Trophoblast cell (in vitro differentiated cells and primary cell): ENCODE results near the gene ACKR3.
A peak's percentile ranks its signal among the peaks of the same experiment; 100 is the strongest.

Experiments used
- DNase-seq, 2 donors: peaks; one replicate each; pipeline ENCODE4 v3.0.0-alpha.2; 2016
- H2AFZ ChIP-seq: 2 replicates; pipeline ENCODE4 v1.6.1; 2013; ENCODE audit warnings: low read length, moderate library complexity, mild to moderate bottlenecking; ENCODE audit not compliant: insufficient read depth, poor library complexity
- H2AK5ac ChIP-seq: 2 replicates; pipeline ENCODE4 v1.6.1; 2013; ENCODE audit warnings: mild to moderate bottlenecking, low read length
- H2BK120ac ChIP-seq: 2 replicates; pipeline ENCODE4 v1.6.1; 2013; ENCODE audit warnings: low read length, mild to moderate bottlenecking, moderate library complexity; ENCODE audit not compliant: insufficient read depth, poor library complexity
- H2BK12ac ChIP-seq: 2 replicates; pipeline ENCODE4 v1.6.1; 2013; ENCODE audit warnings: mild to moderate bottlenecking, low read length, moderate library complexity
- H2BK5ac ChIP-seq: 2 replicates; pipeline ENCODE4 v1.6.1; 2013; ENCODE audit warnings: low read length, low read depth, moderate library complexity, mild to moderate bottlenecking; ENCODE audit not compliant: poor library complexity
- H3K14ac ChIP-seq: 2 replicates; pipeline ENCODE4 v1.6.1; 2013; ENCODE audit warnings: mild to moderate bottlenecking, low read length
- H3K18ac ChIP-seq: 2 replicates; pipeline ENCODE4 v1.6.1; 2013; ENCODE audit warnings: mild to moderate bottlenecking, low read length
- H3K23ac ChIP-seq: 2 replicates; pipeline ENCODE4 v1.6.1; 2013; ENCODE audit warnings: low read length
- H3K27ac ChIP-seq: 2 replicates; pipeline ENCODE4 v1.5.1; 2013; ENCODE audit warnings: low read depth, mild to moderate bottlenecking, inconsistent platforms, low read length, moderate library complexity
- H3K27me3 ChIP-seq: 2 replicates; pipeline ENCODE4 v1.6.1; 2013; ENCODE audit warnings: inconsistent platforms, mild to moderate bottlenecking, low read length, moderate library complexity; ENCODE audit not compliant: insufficient read depth
- H3K36me3 ChIP-seq, 2 experiments: 1 replicate in 1 of 2; 2 replicates in 1 of 2; pipeline ENCODE4 v1.6.1; 2013; ENCODE audit warnings: low read length in 2 of 2, mild to moderate bottlenecking in 2 of 2, moderate library complexity in 1 of 2; ENCODE audit not compliant: insufficient read depth in 2 of 2, control insufficient read depth in 1 of 2
- H3K4ac ChIP-seq: 2 replicates; pipeline ENCODE4 v1.6.1; 2013; ENCODE audit warnings: low read depth, mild to moderate bottlenecking, low read length, moderate library complexity
- H3K4me1 ChIP-seq, 2 experiments: 1 replicate in 1 of 2; 2 replicates in 1 of 2; pipeline ENCODE4 v1.6.1; 2013; ENCODE audit warnings: low read length in 2 of 2, mild to moderate bottlenecking in 2 of 2, moderate library complexity in 1 of 2; ENCODE audit not compliant: insufficient read depth in 2 of 2, control insufficient read depth in 1 of 2
- H3K4me2 ChIP-seq: 2 replicates; pipeline ENCODE4 v1.6.1; 2013; ENCODE audit warnings: inconsistent platforms, mild to moderate bottlenecking, low read length, moderate library complexity
- H3K4me3 ChIP-seq: 2 replicates; pipeline ENCODE4 v1.5.1; 2013; ENCODE audit warnings: mild to moderate bottlenecking, low read depth, low read length, inconsistent platforms
- H3K79me1 ChIP-seq: one replicate; pipeline ENCODE4 v1.6.1; 2013; ENCODE audit warnings: low read length
- H3K79me2 ChIP-seq: 2 replicates; pipeline ENCODE4 v1.6.1; 2013; ENCODE audit warnings: low read length, mild to moderate bottlenecking; ENCODE audit not compliant: control insufficient read depth, insufficient read depth, poor library complexity
- H3K9ac ChIP-seq: 2 replicates; pipeline ENCODE4 v1.6.1; 2013; ENCODE audit warnings: mild to moderate bottlenecking, low read length
- H3K9me3 ChIP-seq: 2 replicates; pipeline ENCODE4 v1.6.1; 2013; ENCODE audit warnings: low read depth, mild to moderate bottlenecking, control low read depth, inconsistent platforms, low read length; ENCODE audit not compliant: insufficient read depth
- H4K12ac ChIP-seq: 2 replicates; pipeline ENCODE4 v1.6.1; 2013; ENCODE audit warnings: low read depth, mild to moderate bottlenecking, low read length, moderate library complexity
- H4K8ac ChIP-seq: 2 replicates; pipeline ENCODE4 v1.6.1; 2013; ENCODE audit warnings: low read depth, mild to moderate bottlenecking, low read length, moderate library complexity
- H4K91ac ChIP-seq: one replicate; pipeline ENCODE4 v1.6.1; 2013; ENCODE audit warnings: low read depth, mild to moderate bottlenecking, low read length, moderate library complexity
- WGBS: extraction: QIAGEN DNeasy Blood & Tissue Kit; methylation state at CpG from one replicate; pipeline ENCODE4 v1.1.7; 2013; ENCODE audit warnings: missing lambda C conversion rate; ENCODE audit not compliant: insufficient read length, insufficient coverage; ENCODE audit errors: extremely low coverage; 5-methylcytosine and 5-hydroxymethylcytosine counted together

Gene ACKR3

DNA sequence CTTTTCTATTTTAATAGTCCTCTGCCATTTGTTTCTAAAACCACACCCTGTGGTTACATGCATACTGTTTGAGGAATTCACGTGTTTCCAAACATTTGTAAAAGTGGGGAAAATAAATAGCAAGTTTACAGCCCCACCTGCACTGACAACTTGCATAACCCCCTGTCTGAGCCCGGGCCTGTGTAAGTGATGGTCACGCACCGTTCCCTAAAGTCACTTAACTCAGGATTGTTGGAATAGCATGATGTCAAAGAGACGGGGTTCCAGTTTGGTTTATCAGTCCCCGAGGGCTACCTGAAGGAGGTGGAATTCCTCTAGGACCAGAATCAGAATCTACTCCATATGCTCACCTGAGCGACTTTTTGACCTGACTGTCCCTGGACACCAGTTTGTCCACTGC, 30.5 kb downstream of the ACKR3 start:
- Histone ChIP-seq H3K27me3 (no peaks in the 10 kb centered on the region), H3K4me1 (peaks cover 4 to 9% of the 10 kb centered on the region in 2 experiments)

DNA sequence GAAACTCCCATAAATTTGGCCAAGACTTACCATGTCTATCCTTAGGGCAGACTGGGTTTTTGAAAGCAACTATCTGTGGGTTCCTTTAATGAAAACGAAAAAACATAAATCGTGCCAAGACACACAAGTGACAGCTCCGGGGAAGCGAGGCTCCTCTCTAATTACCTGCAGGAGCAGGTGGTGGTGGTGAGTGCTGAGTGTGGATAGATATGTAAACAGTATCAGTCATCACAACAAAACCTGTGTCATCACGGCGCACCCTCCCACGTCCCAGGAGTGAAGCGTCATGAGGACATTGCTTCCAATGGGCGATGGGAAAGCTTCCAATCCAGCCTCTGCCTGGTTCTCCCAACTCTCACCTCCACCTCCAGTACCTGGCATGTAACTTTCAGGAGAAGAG, 31.3 kb downstream of the ACKR3 start:
- peaks cover 4 to 11% of the 10 kb centered on the region in 2 experiments for H3K4me1 ChIP-seq
- H3K79me1 ChIP-seq, result peaks cover 28% of the 10 kb centered on the region
- peaks cover 5% of the 10 kb centered on the region for H3K9me3 ChIP-seq
- H3K23ac ChIP-seq, result no peak overlapping the region
- no peak overlapping the region for H3K4ac ChIP-seq
- peak overlapping the region; percentile 5 for H2BK5ac ChIP-seq
- no peaks in the 10 kb centered on the region for H3K27me3 ChIP-seq
- peak; percentile 94 to 95 for DNase-seq
- no peak overlapping the region for H4K8ac ChIP-seq
- H3K4me2 ChIP-seq, result no peak overlapping the region
- H3K36me3 ChIP-seq, result no peaks in the 10 kb centered on the region
- peak overlapping the region; percentile 47 for H4K91ac ChIP-seq
- H2BK120ac ChIP-seq, result peak overlapping the region; percentile 48
- H3K79me2 ChIP-seq, result no peaks in the 10 kb centered on the region
- no CpG with 5 or more reads among the region's 9 CpGs for WGBS
- H2AFZ ChIP-seq, result no peak overlapping the region
- H3K9ac ChIP-seq, result no peak overlapping the region
- H3K4me3 ChIP-seq, result no peak overlapping the region
- H3K27ac ChIP-seq, result peak overlapping the region; percentile 36
- H3K14ac ChIP-seq, result no peak overlapping the region
- no peak overlapping the region for H3K18ac ChIP-seq
- no peak overlapping the region for H4K12ac ChIP-seq
- no peak overlapping the region for H2BK12ac ChIP-seq
- H2AK5ac ChIP-seq, result no peak overlapping the region

More for the DNA sequence above, 30.5 kb downstream of the ACKR3 start:
- Histone ChIP-seq H3K9me3 (peaks cover 5% of the 10 kb centered on the region), H3K36me3 (no peaks in the 10 kb centered on the region), H3K79me2 (no peaks in the 10 kb centered on the region), H2BK120ac (peak overlapping the region; percentile 48), H2AK5ac (peak overlapping the region; percentile 11), H2AFZ (no peak overlapping the region), H4K8ac (no peak overlapping the region), H3K4me2 (no peak overlapping the region), H3K27ac (peak overlapping the region; percentile 36), H4K91ac (peak overlapping the region; percentile 73), H3K9ac (no peak overlapping the region), H2BK12ac (peak overlapping the region; percentile 75), H3K4me3 (no peak overlapping the region), H3K14ac (peak overlapping the region; percentile 38), H3K79me1 (peaks cover 26% of the 10 kb centered on the region), H3K23ac (no peak overlapping the region), H3K18ac (no peak overlapping the region), H3K4ac (no peak overlapping the region), H2BK5ac (peak overlapping the region; percentile 43), H4K12ac (no peak overlapping the region)
- peak; percentile 62 to 82 for DNase-seq
- no CpG with 5 or more reads among the region's 7 CpGs for WGBS

DNA sequence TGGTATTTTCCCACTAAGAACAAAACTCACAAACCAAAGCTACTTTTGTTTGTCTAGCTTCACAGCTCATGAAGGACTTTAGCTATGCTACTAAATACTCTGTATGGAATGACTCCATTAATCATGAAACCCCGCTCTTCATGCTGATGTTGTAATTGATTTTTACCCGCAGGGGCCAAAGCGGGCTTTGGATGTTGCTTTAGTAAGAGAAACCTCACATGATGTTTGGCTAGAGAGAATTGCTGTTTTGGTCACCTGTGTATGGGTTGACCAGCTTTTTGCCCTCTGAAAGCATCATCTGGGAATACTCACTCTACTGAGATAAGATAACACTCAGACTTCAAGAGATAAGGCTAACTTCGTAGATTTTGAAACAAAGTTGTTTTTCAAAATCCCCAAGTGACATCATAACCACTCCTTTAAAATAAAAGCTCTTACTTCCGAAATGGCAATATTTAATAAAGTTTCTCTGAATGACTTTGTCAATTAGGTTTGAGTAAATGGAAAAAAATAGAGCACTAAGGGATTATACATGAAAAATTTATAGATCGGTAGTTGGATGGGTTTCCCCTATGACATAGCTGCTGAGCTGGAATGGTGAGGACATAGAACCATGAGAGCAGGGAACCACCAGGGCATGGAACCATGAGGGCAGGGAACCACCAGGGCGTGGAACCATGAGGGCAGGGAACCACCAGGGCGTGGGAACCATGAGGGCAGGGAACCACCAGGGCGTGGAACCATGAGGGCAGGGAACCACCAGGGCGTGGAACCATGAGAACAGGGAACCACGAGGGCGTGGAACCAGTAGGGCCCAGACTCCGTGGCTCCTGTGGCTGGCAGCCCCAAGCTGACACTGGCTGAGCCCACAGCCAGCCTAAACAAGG, 31.9 kb downstream of the ACKR3 start:
- Histone ChIP-seq H3K23ac (no peak overlapping the region), H3K9me3 (peaks cover 5% of the 10 kb centered on the region), H4K8ac (no peak overlapping the region), H3K4me1 (peaks cover 4 to 11% of the 10 kb centered on the region in 2 experiments), H4K91ac (peak overlapping the region; percentile 70), H4K12ac (no peak overlapping the region), H3K9ac (no peak overlapping the region), H3K4ac (no peak overlapping the region), H3K27ac (peak overlapping the region; percentile 36), H2AFZ (no peak overlapping the region), H2BK120ac (peak overlapping the region; percentile 36), H3K14ac (peak overlapping the region; percentile 56), H3K27me3 (no peaks in the 10 kb centered on the region), H3K4me3 (no peak overlapping the region), H3K4me2 (no peak overlapping the region), H3K79me1 (peaks cover 35% of the 10 kb centered on the region), H3K79me2 (no peaks in the 10 kb centered on the region), H3K18ac (peak overlapping the region; percentile 10), H2AK5ac (peak overlapping the region; percentile 2), H3K36me3 (no peaks in the 10 kb centered on the region), H2BK5ac (peak overlapping the region; percentile 52), H2BK12ac (peak overlapping the region; percentile 44)
- DNase-seq, result peak; percentile 96 to 100
- no CpG with 5 or more reads among the region's 13 CpGs for WGBS

DNA sequence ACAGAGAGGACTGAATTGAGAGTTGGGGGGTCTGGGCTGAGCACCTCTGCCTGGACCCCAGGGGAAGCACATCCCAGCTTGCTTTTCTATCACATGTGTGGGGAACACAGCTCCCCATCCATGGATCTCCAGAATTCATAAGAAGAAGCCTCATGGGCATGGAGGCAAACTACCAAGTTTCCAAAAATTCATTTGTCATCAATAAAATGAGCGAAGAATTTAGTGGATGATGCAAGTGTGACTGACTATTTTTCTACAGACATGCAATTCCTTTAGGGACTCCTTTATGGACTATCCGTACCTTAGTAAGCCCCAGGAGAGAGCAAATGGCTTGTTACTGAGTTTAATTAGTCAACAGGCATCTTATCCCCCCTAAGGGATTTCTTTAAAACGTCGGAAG, 33.1 kb downstream of the ACKR3 start:
- peaks cover 46% of the 10 kb centered on the region for H3K79me1 ChIP-seq
- H3K9me3 ChIP-seq, result peaks cover 5% of the 10 kb centered on the region
- no peak overlapping the region for H2AFZ ChIP-seq
- no peak overlapping the region for H3K4me3 ChIP-seq
- H3K23ac ChIP-seq, result no peak overlapping the region
- no peak overlapping the region for H2BK12ac ChIP-seq
- peaks cover 13 to 17% of the 10 kb centered on the region in 2 experiments for H3K4me1 ChIP-seq
- no peak overlapping the region for H3K9ac ChIP-seq
- no CpG with 5 or more reads among the region's 4 CpGs for WGBS
- DNase-seq, result peak in 1 of 2 donors; percentile 65
- peak overlapping the region; percentile 65 for H2BK120ac ChIP-seq
- H3K27ac ChIP-seq, result no peak overlapping the region
- no peak overlapping the region for H4K8ac ChIP-seq
- H2AK5ac ChIP-seq, result no peak overlapping the region
- no peaks in the 10 kb centered on the region for H3K27me3 ChIP-seq
- no peak overlapping the region for H3K18ac ChIP-seq
- H3K14ac ChIP-seq, result no peak overlapping the region
- no peak overlapping the region for H4K91ac ChIP-seq
- H4K12ac ChIP-seq, result no peak overlapping the region
- H3K4ac ChIP-seq, result no peak overlapping the region
- H3K79me2 ChIP-seq, result no peaks in the 10 kb centered on the region
- H2BK5ac ChIP-seq, result no peak overlapping the region
- H3K36me3 ChIP-seq, result no peaks in the 10 kb centered on the region
- no peak overlapping the region for H3K4me2 ChIP-seq
